Rectal smooth muscle tissue (tissue), 1 donor: ENCODE data around the gene NHS.

Experiments used
- H3K27ac ChIP-seq: one replicate; pipeline ENCODE4 v1.7.0; 2013; ENCODE audit warnings: low read depth, low read length, inconsistent platforms
- H3K27me3 ChIP-seq: one replicate; pipeline ENCODE4 v1.7.0; 2013; ENCODE audit warnings: low read length; ENCODE audit not compliant: control insufficient read depth, insufficient read depth
- H3K36me3 ChIP-seq: one replicate; pipeline ENCODE4 v1.7.0; 2013; ENCODE audit warnings: low read length; ENCODE audit not compliant: control insufficient read depth, insufficient read depth
- H3K4me1 ChIP-seq: one replicate; pipeline ENCODE4 v1.7.0; 2013; ENCODE audit warnings: low read length; ENCODE audit not compliant: control insufficient read depth, insufficient read depth
- H3K4me3 ChIP-seq: one replicate; pipeline ENCODE4 v1.7.0; 2013; ENCODE audit warnings: low read length
- H3K9ac ChIP-seq: one replicate; pipeline ENCODE4 v1.7.0; 2013; ENCODE audit warnings: low read length

The NHS gene

DNA sequence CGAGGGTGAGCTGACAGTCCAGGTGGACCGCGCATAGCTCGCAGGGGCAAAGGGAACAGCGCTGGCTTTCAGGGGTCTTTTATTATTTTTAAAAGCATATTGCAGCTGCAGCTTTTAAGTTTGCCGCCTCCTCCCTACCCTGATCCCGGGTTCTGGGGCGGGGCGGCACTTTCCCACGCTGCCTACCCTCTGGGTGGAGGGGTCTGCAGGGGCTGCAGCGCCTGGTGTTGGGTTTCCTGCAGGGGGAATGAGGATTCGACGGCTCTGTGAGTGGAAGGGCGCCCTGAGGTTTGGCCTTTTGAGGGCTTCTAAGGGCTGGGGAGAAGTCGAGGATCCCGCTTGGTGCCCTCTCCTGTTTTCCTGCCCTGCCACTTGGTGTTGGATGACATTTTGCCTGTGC lies 281.6 kb downstream of the NHS start:
- no peak overlapping the region for H3K27ac ChIP-seq
- no peak overlapping the region for H3K9ac ChIP-seq
- H3K36me3 ChIP-seq, result no peaks in the 10 kb centered on the region
- no peak overlapping the region for H3K4me3 ChIP-seq
- no peaks in the 10 kb centered on the region for H3K4me1 ChIP-seq
- H3K27me3 ChIP-seq, result no peaks in the 10 kb centered on the region

DNA sequence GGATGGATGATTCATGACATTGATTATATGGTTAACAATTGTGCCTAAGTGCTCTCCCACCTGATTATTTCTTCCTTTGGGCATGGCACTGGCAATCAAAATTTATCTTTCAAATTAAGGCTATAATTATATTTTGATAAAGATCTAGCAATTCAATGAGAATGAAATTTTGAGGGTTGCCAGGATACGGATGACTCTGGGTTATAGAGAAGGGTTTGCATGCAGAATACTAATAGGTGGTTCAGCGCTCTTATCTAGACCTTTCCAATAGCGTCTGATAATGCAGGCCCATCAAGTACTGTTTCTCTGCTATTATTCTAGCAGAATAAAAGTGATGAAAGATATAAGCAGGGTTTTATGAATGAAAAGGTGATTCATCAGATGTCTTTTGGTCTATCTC lies 287.4 kb downstream of the NHS start:
- H3K9ac ChIP-seq, result no peak overlapping the region
- H3K4me3 ChIP-seq, result no peak overlapping the region
- no peaks in the 10 kb centered on the region for H3K36me3 ChIP-seq
- no peak overlapping the region for H3K27ac ChIP-seq
- H3K4me1 ChIP-seq, result no peaks in the 10 kb centered on the region
- H3K27me3 ChIP-seq, result no peaks in the 10 kb centered on the region

DNA sequence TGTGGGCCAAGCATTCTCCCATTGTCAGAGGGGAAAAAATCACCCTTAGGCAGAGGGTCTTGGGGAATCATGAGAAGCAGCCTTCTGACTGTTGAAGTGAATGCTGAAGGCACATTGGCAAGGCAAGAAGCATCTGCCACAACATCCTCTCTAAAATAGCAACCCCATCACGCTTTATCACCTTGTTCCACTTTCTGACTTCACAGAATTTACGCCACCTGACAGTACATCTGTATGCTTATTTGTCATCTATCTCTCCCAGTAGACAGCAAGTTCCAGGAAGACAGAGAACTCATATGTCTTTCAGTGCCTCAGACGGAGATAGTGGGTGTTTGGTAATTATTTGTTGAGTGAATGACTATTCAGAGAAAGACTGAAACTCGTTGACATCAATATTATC lies 293.9 kb downstream of the NHS start:
- Histone ChIP-seq H3K4me3 (no peak overlapping the region), H3K9ac (no peak overlapping the region), H3K27ac (no peak overlapping the region), H3K4me1 (no peaks in the 10 kb centered on the region), H3K27me3 (no peaks in the 10 kb centered on the region), H3K36me3 (no peaks in the 10 kb centered on the region)

DNA sequence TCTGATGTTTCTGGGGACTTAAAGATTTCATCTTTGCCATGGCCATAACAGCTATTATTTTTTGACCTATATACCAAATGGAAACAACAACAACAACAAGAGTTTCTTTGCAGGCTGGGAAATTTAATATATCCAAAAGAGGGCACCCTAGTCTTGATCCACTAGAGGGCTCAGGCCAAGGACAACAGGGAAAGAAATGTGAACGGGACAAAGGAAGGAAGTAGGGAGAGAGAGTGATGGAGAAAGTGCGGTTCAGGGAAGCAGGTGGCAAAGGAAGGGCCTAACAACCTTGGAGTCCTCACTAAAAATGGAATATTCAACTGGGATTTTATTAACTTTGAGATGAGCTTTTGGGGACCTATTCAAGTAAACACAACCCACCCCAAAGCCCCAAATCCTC lies 294.5 kb downstream of the NHS start:
- Histone ChIP-seq H3K4me1 (no peaks in the 10 kb centered on the region), H3K9ac (no peak overlapping the region), H3K36me3 (no peaks in the 10 kb centered on the region), H3K4me3 (no peak overlapping the region), H3K27ac (no peak overlapping the region), H3K27me3 (no peaks in the 10 kb centered on the region)

DNA sequence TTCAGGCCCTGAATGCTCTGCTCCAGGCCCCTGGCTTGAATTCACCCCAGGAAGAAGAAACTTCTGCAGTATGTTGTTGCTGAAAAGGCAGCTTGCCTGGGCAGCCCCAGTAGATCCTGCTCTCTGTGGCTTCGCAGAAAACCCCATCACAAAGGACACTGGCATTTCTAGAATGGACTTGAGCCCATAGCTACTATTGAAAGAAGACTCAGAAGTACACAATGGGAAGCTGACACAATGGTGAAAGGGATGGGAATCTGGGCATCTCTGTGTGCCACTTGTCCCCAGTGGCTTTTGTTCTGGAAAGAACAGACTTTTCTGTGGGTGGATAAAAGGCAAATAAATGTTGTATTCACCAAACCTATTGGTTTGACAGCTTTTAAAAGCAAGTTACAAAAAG lies 294.9 kb downstream of the NHS start:
- Histone ChIP-seq H3K4me3 (no peak overlapping the region), H3K36me3 (no peaks in the 10 kb centered on the region), H3K27ac (no peak overlapping the region), H3K4me1 (no peaks in the 10 kb centered on the region), H3K27me3 (no peaks in the 10 kb centered on the region), H3K9ac (no peak overlapping the region)

DNA sequence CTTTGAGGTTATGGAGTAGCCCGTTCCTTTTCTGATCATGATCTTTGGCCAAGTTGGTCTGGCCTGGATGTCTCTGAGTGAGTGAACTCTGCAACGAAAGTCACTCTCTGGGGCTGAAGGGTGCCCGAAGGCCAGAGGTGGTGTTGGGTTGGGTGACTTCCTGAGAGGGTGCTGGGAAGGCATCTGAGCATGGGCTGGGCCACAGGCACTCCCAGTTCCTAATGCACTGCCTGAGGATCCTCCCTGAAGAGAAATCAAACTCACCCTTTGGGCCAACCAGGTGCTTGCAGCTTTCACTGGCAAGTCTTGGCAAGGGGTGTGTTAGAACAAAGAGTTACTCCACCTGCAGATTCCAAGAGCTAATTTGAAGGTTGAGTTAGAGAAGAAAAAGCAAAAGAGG lies 295.9 kb downstream of the NHS start:
- no peaks in the 10 kb centered on the region for H3K4me1 ChIP-seq
- H3K27ac ChIP-seq, result no peak overlapping the region
- no peak overlapping the region for H3K4me3 ChIP-seq
- H3K36me3 ChIP-seq, result no peaks in the 10 kb centered on the region
- no peaks in the 10 kb centered on the region for H3K27me3 ChIP-seq
- no peak overlapping the region for H3K9ac ChIP-seq

DNA sequence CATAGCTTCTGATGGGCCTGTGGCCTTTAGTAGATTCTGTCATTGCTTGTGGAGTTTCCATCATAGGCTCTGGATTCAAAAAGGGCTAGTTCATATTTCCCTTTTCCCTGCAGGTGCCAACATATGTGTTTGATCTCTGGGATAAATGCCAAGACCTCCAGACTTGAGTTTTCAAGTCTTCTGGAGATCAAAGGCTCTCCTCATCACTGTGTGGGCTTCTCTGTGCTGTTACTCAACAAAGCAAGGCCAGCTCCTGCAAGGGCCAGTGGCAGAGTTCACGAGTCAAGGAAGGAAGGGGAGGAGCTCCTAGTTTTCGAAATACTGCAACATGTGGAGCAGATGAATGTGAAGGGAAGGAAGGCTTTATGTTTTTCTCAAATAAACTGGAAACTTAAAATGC lies 299.6 kb downstream of the NHS start:
- Histone ChIP-seq H3K27me3 (no peaks in the 10 kb centered on the region), H3K36me3 (no peaks in the 10 kb centered on the region), H3K4me1 (no peaks in the 10 kb centered on the region), H3K9ac (no peak overlapping the region), H3K27ac (no peak overlapping the region), H3K4me3 (no peak overlapping the region)

DNA sequence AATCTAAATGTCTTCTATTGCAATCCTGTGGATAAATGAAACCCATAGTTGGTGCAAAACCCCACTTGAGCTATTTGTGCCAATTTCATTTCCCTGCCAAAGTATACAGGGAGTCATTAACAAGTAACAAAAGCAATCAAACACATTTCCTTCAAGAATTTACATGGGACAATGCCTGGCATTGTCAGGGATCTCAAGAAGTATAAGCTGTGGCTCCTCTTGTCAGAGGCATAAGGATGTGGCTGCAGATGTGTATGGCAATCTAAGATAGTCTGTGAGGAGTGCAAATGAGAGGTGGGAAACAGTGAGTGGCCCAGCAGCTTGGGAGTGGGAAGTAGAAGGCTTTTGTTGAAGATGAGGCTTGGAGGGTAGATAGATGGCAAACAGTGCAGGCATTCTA lies 304.3 kb downstream of the NHS start:
- no peaks in the 10 kb centered on the region for H3K27me3 ChIP-seq
- no peak overlapping the region for H3K27ac ChIP-seq
- H3K4me3 ChIP-seq, result no peak overlapping the region
- no peaks in the 10 kb centered on the region for H3K4me1 ChIP-seq
- no peaks in the 10 kb centered on the region for H3K36me3 ChIP-seq
- no peak overlapping the region for H3K9ac ChIP-seq

DNA sequence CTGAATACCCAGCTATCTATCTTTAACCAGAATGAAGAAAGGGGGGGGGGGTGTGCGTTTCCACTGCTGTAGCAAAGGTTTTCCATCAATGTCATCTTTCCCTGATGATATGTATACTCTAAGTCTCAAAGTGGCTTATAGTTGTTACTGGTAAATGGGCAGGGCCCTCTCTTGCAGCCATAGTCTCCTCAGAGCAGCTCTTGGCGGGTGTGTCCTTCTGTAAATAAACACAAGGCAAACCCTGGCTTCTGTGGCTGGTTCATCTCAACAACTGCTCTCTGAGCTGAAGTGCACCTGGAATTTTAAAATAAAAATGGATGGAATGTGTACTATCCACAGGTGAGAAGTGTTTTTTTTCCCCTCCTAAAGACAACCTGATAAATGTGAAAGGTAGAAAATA lies 304.8 kb downstream of the NHS start:
- H3K4me1 ChIP-seq, result no peaks in the 10 kb centered on the region
- no peak overlapping the region for H3K9ac ChIP-seq
- no peak overlapping the region for H3K4me3 ChIP-seq
- H3K36me3 ChIP-seq, result no peaks in the 10 kb centered on the region
- no peak overlapping the region for H3K27ac ChIP-seq
- H3K27me3 ChIP-seq, result no peaks in the 10 kb centered on the region

DNA sequence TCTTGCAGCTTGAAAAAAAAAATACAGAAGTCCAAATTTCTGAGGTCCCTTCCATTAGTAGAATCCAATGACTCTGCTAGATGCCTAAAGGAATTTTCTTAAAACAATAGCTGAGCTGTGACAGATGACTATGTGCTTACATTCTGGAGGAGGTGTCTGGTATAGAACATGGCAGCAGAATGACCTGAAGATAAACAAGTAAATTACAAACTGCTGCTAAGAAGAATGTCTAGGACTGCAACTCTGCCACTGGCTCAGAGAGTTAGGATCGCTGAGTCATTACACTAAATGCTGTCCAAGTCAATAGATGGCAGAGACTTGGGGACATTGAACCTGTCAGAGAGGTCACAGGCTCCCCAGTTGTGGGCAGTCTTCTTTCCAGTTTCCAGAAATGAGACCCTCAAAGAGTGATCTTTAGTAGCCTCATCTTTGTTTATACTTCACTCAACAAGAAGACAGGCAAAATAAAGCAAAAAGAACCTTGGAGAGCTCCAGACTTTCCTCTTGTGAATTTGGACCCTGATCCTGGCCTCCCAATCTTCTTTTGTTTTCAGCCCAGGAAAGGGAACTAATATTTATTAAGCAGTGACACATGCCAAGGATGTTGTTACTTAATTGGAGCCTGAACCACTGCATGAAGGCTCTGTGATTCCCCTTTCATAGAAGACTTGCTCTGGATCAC lies 305.9 kb downstream of the NHS start:
- no peaks in the 10 kb centered on the region for H3K27me3 ChIP-seq
- no peak overlapping the region for H3K27ac ChIP-seq
- no peaks in the 10 kb centered on the region for H3K4me1 ChIP-seq
- H3K4me3 ChIP-seq, result no peak overlapping the region
- H3K36me3 ChIP-seq, result no peaks in the 10 kb centered on the region
- H3K9ac ChIP-seq, result no peak overlapping the region

DNA sequence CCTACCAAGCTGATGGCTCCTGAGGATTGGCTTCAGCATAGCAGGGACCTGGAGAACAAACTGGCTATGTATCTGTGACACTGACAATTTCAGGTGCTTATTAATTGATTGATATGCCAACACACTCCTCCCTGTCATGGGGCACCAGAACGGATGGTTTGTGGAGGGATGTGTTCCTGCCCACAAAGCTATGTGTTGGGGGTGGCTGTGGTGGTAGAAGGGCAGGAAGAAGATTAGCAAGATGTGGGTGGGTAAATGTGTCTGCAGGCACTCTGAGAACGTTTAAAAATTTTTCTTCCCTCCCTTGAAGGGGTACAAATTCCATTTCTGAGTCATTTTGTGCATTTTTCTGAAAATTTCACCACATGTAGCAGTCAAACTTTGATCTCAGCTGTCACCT lies 307.3 kb downstream of the NHS start:
- no peaks in the 10 kb centered on the region for H3K27me3 ChIP-seq
- no peaks in the 10 kb centered on the region for H3K4me1 ChIP-seq
- no peak overlapping the region for H3K9ac ChIP-seq
- H3K4me3 ChIP-seq, result no peak overlapping the region
- no peak overlapping the region for H3K27ac ChIP-seq
- no peaks in the 10 kb centered on the region for H3K36me3 ChIP-seq

DNA sequence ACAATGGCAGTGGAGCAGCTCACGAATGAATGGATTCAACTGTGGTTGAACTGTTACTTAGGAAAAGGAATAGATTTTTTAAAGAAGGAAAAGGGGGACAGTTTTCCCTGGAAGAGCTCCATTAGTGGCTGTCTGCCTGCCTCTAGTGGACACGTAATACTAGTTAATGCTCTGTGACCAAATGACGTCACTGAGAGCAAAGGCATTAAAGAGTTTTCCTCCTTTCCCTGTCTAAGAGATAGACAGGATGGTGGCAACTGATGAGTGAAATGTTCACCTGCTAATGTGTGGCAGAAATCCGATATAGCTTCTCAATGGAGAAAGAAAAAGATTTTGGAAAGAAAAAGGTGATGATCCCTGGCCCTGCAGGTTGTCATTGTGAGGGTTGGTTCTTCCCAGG lies 310.0 kb downstream of the NHS start:
- Histone ChIP-seq H3K4me3 (no peak overlapping the region), H3K9ac (no peak overlapping the region), H3K27me3 (no peaks in the 10 kb centered on the region), H3K36me3 (no peaks in the 10 kb centered on the region), H3K27ac (no peak overlapping the region), H3K4me1 (no peaks in the 10 kb centered on the region)

DNA sequence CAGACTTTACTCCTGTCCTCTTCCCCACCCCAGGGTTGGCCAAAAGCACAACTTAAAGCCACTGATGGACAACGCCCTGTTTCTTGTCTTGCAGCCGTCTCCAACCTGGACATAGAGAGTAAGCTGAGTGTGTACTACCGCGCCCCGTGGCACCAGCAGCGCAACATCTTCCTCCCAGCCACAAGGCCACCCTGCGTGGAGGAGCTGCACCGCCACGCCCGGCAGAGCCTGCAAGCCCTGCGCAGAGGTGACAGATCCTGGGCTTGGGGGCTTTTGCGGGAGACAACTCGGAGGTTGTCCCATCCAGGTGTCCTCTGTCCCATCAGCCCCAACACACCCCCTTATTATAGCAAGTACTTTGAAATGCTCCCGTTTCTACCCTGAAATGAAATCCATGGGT lies 312.6 kb downstream of the NHS start:
- H3K36me3 ChIP-seq, result no peaks in the 10 kb centered on the region
- no peaks in the 10 kb centered on the region for H3K4me1 ChIP-seq
- no peak overlapping the region for H3K27ac ChIP-seq
- no peak overlapping the region for H3K4me3 ChIP-seq
- no peaks in the 10 kb centered on the region for H3K27me3 ChIP-seq
- H3K9ac ChIP-seq, result no peak overlapping the region
